Fibroblast of lung (primary cell): ENCODE measurements around the gene DLX6. TPM values are rescaled to one million over a fixed set of nuclear protein-coding genes. Genes with fewer than 3 reads are reported as not detected.

ENCODE experiments used
- DNase-seq, 2 donors: peaks; one replicate each; pipeline versions ENCODE4 v3.0.0 to v3.0.0-alpha.2; 2010; ENCODE audit warnings: low read depth in 2 of 2
- H2AFZ ChIP-seq: 2 replicates; pipeline ENCODE4 v1.5.1; 2012; ENCODE audit warnings: low read length, control low read depth, inconsistent platforms
- H3K27ac ChIP-seq: 2 replicates; pipeline ENCODE4 v1.5.1; 2011; ENCODE audit warnings: low read length, control low read depth; ENCODE audit not compliant: insufficient read depth
- H3K27me3 ChIP-seq: 2 replicates; pipeline ENCODE4 v1.5.1; 2011; ENCODE audit warnings: mild to moderate bottlenecking, low read length; ENCODE audit not compliant: control insufficient read depth, insufficient read depth
- H3K36me3 ChIP-seq: 2 replicates; pipeline ENCODE4 v1.5.1; 2011; ENCODE audit warnings: low read length; ENCODE audit not compliant: control insufficient read depth, insufficient read depth
- H3K4me1 ChIP-seq: 2 replicates; pipeline ENCODE4 v1.5.1; 2011; ENCODE audit warnings: low read length; ENCODE audit not compliant: control insufficient read depth, insufficient read depth; ENCODE audit errors: extremely low read depth
- H3K4me2 ChIP-seq: 2 replicates; pipeline ENCODE4 v1.5.1; 2011; ENCODE audit warnings: low read length, control low read depth; ENCODE audit not compliant: insufficient read depth; ENCODE audit errors: extremely low read depth
- H3K4me3 ChIP-seq, 4 experiments: fragments of 200-600 bp in 1 of 4; sonication (generic) in 1 of 4; replicated peaks in 1 of 4; 2 replicates each; pipeline ENCODE4 v1.5.1; 2011 to 2016; ENCODE audit warnings: low read length in 4 of 4, low read depth in 3 of 4, mild to moderate bottlenecking in 3 of 4, control low read depth in 2 of 4, inconsistent platforms in 1 of 4, mixed read lengths in 1 of 4; ENCODE audit not compliant: insufficient read depth in 1 of 4; ENCODE audit errors: control extremely low read depth in 1 of 4
- H3K79me2 ChIP-seq: 2 replicates; pipeline ENCODE4 v1.5.1; 2012; ENCODE audit warnings: mild to moderate bottlenecking, low read length, inconsistent platforms; ENCODE audit not compliant: control insufficient read depth, insufficient read depth
- H3K9ac ChIP-seq: 2 replicates; pipeline ENCODE4 v1.5.1; 2011; ENCODE audit warnings: mild to moderate bottlenecking, low read length, control low read depth; ENCODE audit not compliant: insufficient read depth
- H3K9me3 ChIP-seq: 2 replicates; pipeline ENCODE4 v1.5.1; 2012; ENCODE audit warnings: low read depth, low read length; ENCODE audit not compliant: control insufficient read depth, insufficient read depth
- H4K20me1 ChIP-seq: 2 replicates; pipeline ENCODE4 v1.5.1; 2011; ENCODE audit warnings: low read length; ENCODE audit not compliant: control insufficient read depth, insufficient read depth; ENCODE audit errors: extremely low read depth
- EZH2 ChIP-seq: IDR thresholded peaks from 2 replicates; pipeline ENCODE4 v1.5.1; 2012; ENCODE audit warnings: low read length, control low read depth, mild to moderate bottlenecking; ENCODE audit errors: missing control alignments
- polyA plus RNA-seq, 2 donors: library from polyadenylated mRNA; depleted of rRNA in 1 of 2; stranded (reverse) in 1 of 2; unstranded in 1 of 2; fragments of >200 nt; gene quantifications; 2 replicates each; pipeline ENCODE4 v1.2.1, GENCODE V29; 2011 to 2012; ENCODE audit warnings: missing spikeins in 1 of 2
- total RNA-seq: library from RNA; depleted of rRNA; stranded (reverse); fragments of >200 nt; gene quantifications from 2 replicates; pipeline ENCODE4 v1.2.1, GENCODE V29; 2014
- TF ChIP-seq, protein P1 (sequence below), 2 donors: IDR thresholded peaks in 1 of 2; conservative IDR thresholded peaks in 1 of 2; 1 replicate in 1 of 2; 2 replicates in 1 of 2; pipeline ENCODE4 v1.5.1; 2011 to 2012; ENCODE audit warnings: low read length in 2 of 2, control low read depth in 1 of 2, inconsistent platforms in 1 of 2, low read depth in 1 of 2, mild to moderate bottlenecking in 1 of 2

The DLX6 gene
- total and polyA plus RNA-seq, 2 donors (not counting 1 experiment from before 2014, with no cell fraction given) = under 0.01 TPM; not detected in 1

DNA sequence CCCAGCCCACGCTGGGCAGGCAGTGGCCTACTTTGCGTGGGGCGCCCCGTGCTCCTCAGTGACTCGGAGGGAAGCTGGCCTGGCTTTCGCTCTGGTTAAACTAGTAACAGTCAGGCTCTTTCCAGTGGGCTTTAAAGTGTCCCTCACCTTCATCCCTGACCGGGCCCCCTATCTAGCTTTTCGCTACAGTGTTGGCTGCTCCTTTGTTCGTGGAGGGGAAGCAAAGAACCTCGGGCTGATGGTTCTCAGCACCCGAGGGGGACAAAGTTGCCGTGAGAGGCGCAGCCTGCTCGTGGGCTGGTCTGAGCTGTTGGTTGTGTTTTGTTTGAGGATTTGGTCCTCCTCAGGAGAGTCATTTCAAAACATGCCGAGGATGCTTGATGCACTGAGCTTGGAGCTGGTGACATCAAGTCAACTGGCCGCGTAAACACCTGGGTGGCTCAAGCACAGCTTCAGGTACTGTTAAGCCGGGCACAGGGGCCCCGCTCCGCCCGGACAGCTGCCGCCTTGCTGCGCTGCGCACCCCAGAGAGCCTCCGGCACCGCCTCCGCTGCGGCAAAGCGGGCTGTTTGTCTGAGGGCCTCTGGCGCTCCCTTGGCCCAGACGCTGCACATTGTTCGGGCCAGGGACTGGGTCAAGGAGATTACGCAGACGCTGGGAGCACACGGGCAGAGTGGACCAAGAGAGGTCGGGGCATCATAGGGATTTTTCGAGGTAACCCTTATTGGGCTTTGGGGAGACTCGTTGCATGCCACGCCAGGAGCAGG lies 1.6 kb downstream of the DLX6 start:
- no peak for DNase-seq
- H3K79me2 ChIP-seq = no peaks in the 10 kb centered on the region
- no peak overlapping the region for H3K4me3 ChIP-seq
- peaks cover 56% of the 10 kb centered on the region for H3K27me3 ChIP-seq
- H3K9me3 ChIP-seq = no peaks in the 10 kb centered on the region
- H4K20me1 ChIP-seq = no peaks in the 10 kb centered on the region
- no peaks in the 10 kb centered on the region for H3K36me3 ChIP-seq
- TF ChIP-seq, protein P1, sequence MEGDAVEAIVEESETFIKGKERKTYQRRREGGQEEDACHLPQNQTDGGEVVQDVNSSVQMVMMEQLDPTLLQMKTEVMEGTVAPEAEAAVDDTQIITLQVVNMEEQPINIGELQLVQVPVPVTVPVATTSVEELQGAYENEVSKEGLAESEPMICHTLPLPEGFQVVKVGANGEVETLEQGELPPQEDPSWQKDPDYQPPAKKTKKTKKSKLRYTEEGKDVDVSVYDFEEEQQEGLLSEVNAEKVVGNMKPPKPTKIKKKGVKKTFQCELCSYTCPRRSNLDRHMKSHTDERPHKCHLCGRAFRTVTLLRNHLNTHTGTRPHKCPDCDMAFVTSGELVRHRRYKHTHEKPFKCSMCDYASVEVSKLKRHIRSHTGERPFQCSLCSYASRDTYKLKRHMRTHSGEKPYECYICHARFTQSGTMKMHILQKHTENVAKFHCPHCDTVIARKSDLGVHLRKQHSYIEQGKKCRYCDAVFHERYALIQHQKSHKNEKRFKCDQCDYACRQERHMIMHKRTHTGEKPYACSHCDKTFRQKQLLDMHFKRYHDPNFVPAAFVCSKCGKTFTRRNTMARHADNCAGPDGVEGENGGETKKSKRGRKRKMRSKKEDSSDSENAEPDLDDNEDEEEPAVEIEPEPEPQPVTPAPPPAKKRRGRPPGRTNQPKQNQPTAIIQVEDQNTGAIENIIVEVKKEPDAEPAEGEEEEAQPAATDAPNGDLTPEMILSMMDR (conservative IDR thresholded peaks at IDR 0.05 in 1 of 2, IDR thresholded peaks at IDR 0.05 in 1 of 2; ENCODE audit: low read depth in 1 of 2, low read length in 2 of 2) = no peak
- TF ChIP-seq EZH2 = peak; percentile 47
- H3K27ac ChIP-seq = no peak overlapping the region
- H3K9ac ChIP-seq = no peak overlapping the region
- H3K4me2 ChIP-seq = peak overlapping the region; percentile 60
- no peaks in the 10 kb centered on the region for H3K4me1 ChIP-seq
- H2AFZ ChIP-seq = no peak overlapping the region

GRCh38 chr7:97007583-97007861 lies 2.2 kb downstream of the DLX6 start:
- no peaks in the 10 kb centered on the region for H3K79me2 ChIP-seq
- no peak overlapping the region for H3K9ac ChIP-seq
- H3K9me3 ChIP-seq = no peaks in the 10 kb centered on the region
- peaks cover 51% of the 10 kb centered on the region for H3K27me3 ChIP-seq
- H3K4me1 ChIP-seq = no peaks in the 10 kb centered on the region
- no peak for DNase-seq
- H3K4me2 ChIP-seq = no peak overlapping the region
- no peaks in the 10 kb centered on the region for H4K20me1 ChIP-seq
- H2AFZ ChIP-seq = no peak overlapping the region
- no peak overlapping the region for H3K27ac ChIP-seq
- no peak overlapping the region for H3K4me3 ChIP-seq
- TF ChIP-seq, protein P1 (conservative IDR thresholded peaks at IDR 0.05 in 1 of 2, IDR thresholded peaks at IDR 0.05 in 1 of 2; ENCODE audit: low read depth in 1 of 2, low read length in 2 of 2) = no peak
- no peak for TF ChIP-seq EZH2
- H3K36me3 ChIP-seq = no peaks in the 10 kb centered on the region

DNA sequence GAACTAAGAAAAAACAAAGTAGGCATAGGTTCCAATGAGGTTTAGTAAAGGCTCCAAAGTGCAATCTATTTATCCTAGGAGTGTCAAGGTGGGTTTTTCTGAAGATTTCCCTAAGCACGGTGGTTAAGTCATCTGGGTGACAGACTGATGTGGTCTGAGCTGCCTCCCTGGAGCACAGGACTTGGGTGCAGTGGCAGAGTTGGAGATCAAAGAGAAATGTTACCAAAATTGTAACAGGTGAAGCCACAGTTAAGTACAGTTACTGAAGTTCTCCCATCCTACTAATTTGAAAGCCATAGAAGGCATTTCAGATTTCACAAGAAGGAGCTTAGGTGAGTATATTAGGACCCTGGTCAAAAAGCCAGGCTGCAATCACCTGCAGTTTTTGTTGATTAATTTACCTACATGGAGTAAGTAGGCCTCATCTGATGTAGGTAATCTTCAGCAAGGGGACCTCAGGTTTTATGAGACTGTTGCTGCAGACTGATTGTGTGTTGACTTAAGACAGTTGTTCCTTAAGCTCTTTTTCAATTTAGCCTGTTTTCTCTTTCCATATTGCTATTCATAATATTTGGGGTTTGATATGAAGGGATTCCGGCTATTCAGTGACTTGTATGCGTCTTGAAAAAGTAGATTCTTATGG lies 3.0 kb downstream of the DLX6 start:
- TF ChIP-seq EZH2 = no peak
- TF ChIP-seq, protein P1 (conservative IDR thresholded peaks at IDR 0.05 in 1 of 2, IDR thresholded peaks at IDR 0.05 in 1 of 2; ENCODE audit: low read depth in 1 of 2, low read length in 2 of 2) = no peak
- no peaks in the 10 kb centered on the region for H3K4me1 ChIP-seq
- H3K4me2 ChIP-seq = no peak overlapping the region
- H4K20me1 ChIP-seq = no peaks in the 10 kb centered on the region
- H3K4me3 ChIP-seq = no peak overlapping the region
- H3K9me3 ChIP-seq = no peaks in the 10 kb centered on the region
- no peak for DNase-seq
- no peak overlapping the region for H3K27ac ChIP-seq
- H2AFZ ChIP-seq = no peak overlapping the region
- no peaks in the 10 kb centered on the region for H3K79me2 ChIP-seq
- H3K36me3 ChIP-seq = no peaks in the 10 kb centered on the region
- H3K27me3 ChIP-seq = peaks cover 48% of the 10 kb centered on the region
- no peak overlapping the region for H3K9ac ChIP-seq
